Aorta (tissue), 5 donors: ENCODE data around the gene VCY1B. TPM values are rescaled to one million over a fixed set of nuclear protein-coding genes. Genes with fewer than 3 reads are reported as not detected.
"Not testable (repeated sequence)": the region's sequence is repeated elsewhere in the genome, so short reads cannot be mapped to it uniquely, and the experiment has no call there.

Experiments used
- ATAC-seq: fragments of 200-7000 bp; cut with Tn5 transposase; one replicate; pipeline ENCODE4 v1.9.1; 2022; ENCODE audit warnings: moderate library complexity; ENCODE audit not compliant: low FRiP score
- DNase-seq, 2 donors: peaks; one replicate each; pipeline ENCODE4 v3.0.0-alpha.2; 2020
- H3K27ac ChIP-seq, 2 donors: one replicate each; pipeline ENCODE4 v1.5.1; 2013; ENCODE audit warnings: low read length in 2 of 2, mild to moderate bottlenecking in 2 of 2, moderate library complexity in 2 of 2, control low read depth in 1 of 2, inconsistent platforms in 1 of 2, low read depth in 1 of 2
- H3K27me3 ChIP-seq, 2 donors: one replicate each; pipeline ENCODE4 v1.6.1; 2013; ENCODE audit warnings: control low read depth in 1 of 2, low read length in 1 of 2, mild to moderate bottlenecking in 1 of 2, moderate library complexity in 1 of 2; ENCODE audit not compliant: insufficient read depth in 2 of 2, control insufficient read depth in 1 of 2
- H3K36me3 ChIP-seq, 2 donors: one replicate each; pipeline ENCODE4 v1.6.1; 2013; ENCODE audit warnings: control low read depth in 1 of 2, low read length in 1 of 2, mild to moderate bottlenecking in 1 of 2; ENCODE audit not compliant: insufficient read depth in 2 of 2, control insufficient read depth in 1 of 2
- H3K4me1 ChIP-seq, 2 donors: one replicate each; pipeline ENCODE4 v1.6.1; 2013; ENCODE audit warnings: low read length in 2 of 2, control low read depth in 1 of 2, mild to moderate bottlenecking in 1 of 2, moderate library complexity in 1 of 2; ENCODE audit not compliant: insufficient read depth in 2 of 2, control insufficient read depth in 1 of 2
- H3K4me3 ChIP-seq, 2 donors: one replicate each; pipeline ENCODE4 v1.5.1; 2013; ENCODE audit warnings: low read length in 2 of 2, control low read depth in 1 of 2, mild to moderate bottlenecking in 1 of 2
- H3K9me3 ChIP-seq: one replicate; pipeline ENCODE4 v1.6.1; 2013; ENCODE audit warnings: mild to moderate bottlenecking, low read length; ENCODE audit not compliant: control insufficient read depth
- WGBS, 2 donors: extraction: QIAGEN DNeasy Blood & Tissue Kit; methylation state at CpG; one replicate each; pipeline ENCODE4 v1.1.7; 2013; 5-methylcytosine and 5-hydroxymethylcytosine counted together
- intact Hi-C, 2 donors: fragments of 100-400 bp; cut with DNase I; formaldehyde crosslinking; loops; one replicate each; pipeline versions ENCODE4 v1.14.2 to v1.15.0; 2022
- long read RNA-seq, 2 donors: library from polyadenylated mRNA; unstranded; transcript quantifications; one replicate each; pipeline ENCODE4 v2.0.0, GENCODE V29; 2020 to 2021
- polyA plus RNA-seq, 2 donors: library from polyadenylated mRNA; stranded (reverse); fragments of 200-250 nt; gene quantifications; one replicate each; pipeline ENCODE4 v1.2.3, GENCODE V29; 2013
- total RNA-seq, 2 donors: library from RNA; stranded (reverse); fragmentation: NEBNext Ultra II Directional; extraction: Animal tissue kit (Norgen Biotek cat#: 25700); gene quantifications; one replicate each; pipeline ENCODE4 v1.2.1, GENCODE V29; 2021
- donor health status: healthy with polysubstance abuse.
- donor health status: Bipolar disorder and iron deficiency.
- donor health status: DM: no; HTN: no; CAD: no.
- donor health status: DM: no; HTN: no; CAD: no.
- donor health status: DM: yes; HTN: yes; CAD: no.

VCY1B gene
- total RNA-seq (not detected), polyA plus RNA-seq (not detected)
- long read RNA-seq, donor 1 = 0 reads
- long read RNA-seq, donor 2 = 0 reads

DNA sequence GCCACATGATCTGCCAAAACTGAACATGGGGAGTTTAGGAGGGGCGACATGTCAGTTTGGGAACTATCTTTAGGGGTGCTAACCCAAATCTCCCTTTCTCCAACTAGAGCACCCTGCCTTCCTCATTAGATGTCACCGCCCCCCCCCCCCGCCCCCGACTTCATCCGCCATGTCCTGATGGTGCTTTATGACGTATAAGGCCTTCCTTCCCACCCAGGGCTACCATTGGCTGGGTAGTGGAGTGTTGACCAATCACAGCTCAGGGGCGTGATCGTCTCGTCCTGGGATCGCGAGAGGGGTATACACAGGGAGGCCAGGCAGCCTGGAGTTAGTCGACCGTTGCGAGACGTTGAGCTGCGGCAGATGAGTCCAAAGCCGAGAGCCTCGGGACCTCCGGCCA, at the start of gene VCY1B:
Gene VCY1B (plus strand): TSS at position 301 of the 400 bp plus-strand sequence. CDS start 63 bp downstream, at position 364.
- DNase-seq, H3K36me3 ChIP-seq, H3K27me3 ChIP-seq, H3K27ac ChIP-seq, intact Hi-C loops, ATAC-seq, H3K4me1 ChIP-seq, H3K4me3 ChIP-seq, H3K9me3 ChIP-seq: not testable (repeated sequence)
- WGBS, 2 donors = no CpG with 5 or more reads among the region's 19 CpGs

DNA sequence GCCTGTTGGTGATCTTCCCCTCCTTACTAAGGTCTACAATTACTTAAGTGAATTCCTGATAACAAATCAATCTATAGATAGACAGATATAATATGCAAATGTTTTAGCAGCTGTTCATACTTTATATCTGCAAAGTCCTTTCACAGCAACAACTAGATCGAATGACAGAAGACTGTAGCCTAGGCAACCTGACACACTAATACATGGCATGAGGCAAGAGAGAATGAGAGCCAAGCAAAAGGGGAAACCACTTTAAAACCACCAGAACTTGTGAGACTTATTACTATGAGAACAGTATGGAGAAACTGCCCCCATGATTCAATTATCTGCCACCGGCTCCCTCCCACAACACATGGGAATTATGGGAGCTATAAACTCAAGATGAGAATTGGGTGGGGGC, 44.1 kb upstream of the VCY1B start:
- H3K9me3 ChIP-seq, H3K27me3 ChIP-seq, H3K27ac ChIP-seq, H3K4me1 ChIP-seq, ATAC-seq, H3K36me3 ChIP-seq, H3K4me3 ChIP-seq, intact Hi-C loops, DNase-seq: not testable (repeated sequence)
- WGBS, 2 donors = no CpG with 5 or more reads among the region's 2 CpGs

DNA sequence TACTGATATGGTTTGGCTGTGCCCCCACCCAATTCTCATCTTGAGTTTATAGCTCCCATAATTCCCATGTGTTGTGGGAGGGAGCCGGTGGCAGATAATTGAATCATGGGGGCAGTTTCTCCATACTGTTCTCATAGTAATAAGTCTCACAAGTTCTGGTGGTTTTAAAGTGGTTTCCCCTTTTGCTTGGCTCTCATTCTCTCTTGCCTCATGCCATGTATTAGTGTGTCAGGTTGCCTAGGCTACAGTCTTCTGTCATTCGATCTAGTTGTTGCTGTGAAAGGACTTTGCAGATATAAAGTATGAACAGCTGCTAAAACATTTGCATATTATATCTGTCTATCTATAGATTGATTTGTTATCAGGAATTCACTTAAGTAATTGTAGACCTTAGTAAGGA, 25.6 kb upstream of the VCY1B start:
- DNase-seq, H3K9me3 ChIP-seq, ATAC-seq, H3K27ac ChIP-seq, H3K36me3 ChIP-seq, H3K4me1 ChIP-seq, intact Hi-C loops, H3K27me3 ChIP-seq, H3K4me3 ChIP-seq: not testable (repeated sequence)
- WGBS, 2 donors = no CpG with 5 or more reads among the region's 2 CpGs

DNA sequence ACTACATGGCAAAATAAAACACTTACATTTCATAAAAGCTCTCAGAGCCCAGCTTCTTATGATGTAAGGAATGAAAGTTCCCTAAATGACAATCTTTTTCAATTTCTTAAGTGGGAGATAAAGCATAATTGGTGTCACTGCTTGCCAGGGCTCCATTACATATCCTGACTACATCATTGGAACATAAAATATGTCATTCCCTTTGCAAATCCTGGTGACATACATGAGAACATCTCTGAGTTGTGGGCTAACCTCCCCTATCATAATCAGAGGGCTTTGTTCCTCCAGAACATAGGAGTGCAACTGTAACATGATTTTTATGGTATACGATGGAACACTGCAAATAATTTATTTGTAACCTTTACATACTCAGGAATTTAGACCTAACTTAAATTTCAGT, 29.9 kb downstream of the VCY1B start:
- H3K9me3 ChIP-seq = no peaks in the 10 kb centered on the region
- no peak for ATAC-seq

More for the DNA sequence above, 29.9 kb downstream of the VCY1B start:
- H3K27ac ChIP-seq = no peak overlapping the region
- H3K36me3 ChIP-seq = no peaks in the 10 kb centered on the region
- WGBS, 2 donors = 76% methylated on average over 1 of the region's 1 CpG; no CpG with 5 or more reads in 1 of the 2 donors
- H3K27me3 ChIP-seq = no peaks in the 10 kb centered on the region
- intact Hi-C loops = no loop called here
- no peak for DNase-seq
- no peaks in the 10 kb centered on the region for H3K4me1 ChIP-seq
- H3K4me3 ChIP-seq = no peak overlapping the region

Other genes starting within 250 kb of the VCY1B start
- gene VCY, start 69.8 kb upstream of the VCY1B start, total RNA-seq = not detected
- not detected for gene VCY, start 69.8 kb upstream of the VCY1B start, polyA plus RNA-seq